ENCODE results near the gene LRCH1.

Gene LRCH1

DNA sequence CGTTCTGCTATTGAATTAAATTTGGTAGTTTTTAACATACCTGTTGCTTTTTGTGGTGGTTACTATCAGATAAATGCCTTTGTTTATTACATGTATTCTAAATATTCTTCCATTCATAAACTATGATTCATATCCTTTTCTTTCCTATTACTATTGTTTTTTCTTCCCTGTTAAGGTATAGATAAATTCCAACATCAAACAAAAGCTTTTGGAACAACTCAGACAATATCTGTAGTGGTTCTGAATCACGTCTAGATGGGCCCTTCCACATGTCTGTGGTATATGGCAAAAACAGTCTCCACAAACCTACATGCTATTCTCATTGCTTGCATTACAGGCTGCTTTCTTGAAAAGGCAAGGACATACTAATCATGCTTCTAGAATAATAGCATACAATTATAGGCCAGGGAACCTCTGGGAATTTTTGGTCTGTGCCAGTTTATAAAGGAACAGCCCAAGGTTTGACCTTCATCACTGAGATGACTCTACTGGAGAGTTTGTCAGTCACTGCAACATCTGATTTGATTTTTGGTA is 6.4 kb downstream of the LRCH1 start:
- in situ Hi-C loops (cut with HindIII; ENCODE audit: low pct_ligation_motif_present, low sequenced_read_pairs), result no loop called here
- Histone ChIP-seq H3K27ac (no peak overlapping the region), H3K27me3 (replicated peaks) (no peaks in the 10 kb centered on the region), H3K36me3 (replicated peaks) (no peaks in the 10 kb centered on the region), H3K4me3 (ENCODE audit: low read depth, low read length) (no peak overlapping the region)
- DNase-seq, result no peak
- TF ChIP-seq, protein P1, sequence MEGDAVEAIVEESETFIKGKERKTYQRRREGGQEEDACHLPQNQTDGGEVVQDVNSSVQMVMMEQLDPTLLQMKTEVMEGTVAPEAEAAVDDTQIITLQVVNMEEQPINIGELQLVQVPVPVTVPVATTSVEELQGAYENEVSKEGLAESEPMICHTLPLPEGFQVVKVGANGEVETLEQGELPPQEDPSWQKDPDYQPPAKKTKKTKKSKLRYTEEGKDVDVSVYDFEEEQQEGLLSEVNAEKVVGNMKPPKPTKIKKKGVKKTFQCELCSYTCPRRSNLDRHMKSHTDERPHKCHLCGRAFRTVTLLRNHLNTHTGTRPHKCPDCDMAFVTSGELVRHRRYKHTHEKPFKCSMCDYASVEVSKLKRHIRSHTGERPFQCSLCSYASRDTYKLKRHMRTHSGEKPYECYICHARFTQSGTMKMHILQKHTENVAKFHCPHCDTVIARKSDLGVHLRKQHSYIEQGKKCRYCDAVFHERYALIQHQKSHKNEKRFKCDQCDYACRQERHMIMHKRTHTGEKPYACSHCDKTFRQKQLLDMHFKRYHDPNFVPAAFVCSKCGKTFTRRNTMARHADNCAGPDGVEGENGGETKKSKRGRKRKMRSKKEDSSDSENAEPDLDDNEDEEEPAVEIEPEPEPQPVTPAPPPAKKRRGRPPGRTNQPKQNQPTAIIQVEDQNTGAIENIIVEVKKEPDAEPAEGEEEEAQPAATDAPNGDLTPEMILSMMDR (IDR thresholded peaks at IDR 0.05; ENCODE audit: low read depth, low read length, missing control alignments), result no peak

DNA sequence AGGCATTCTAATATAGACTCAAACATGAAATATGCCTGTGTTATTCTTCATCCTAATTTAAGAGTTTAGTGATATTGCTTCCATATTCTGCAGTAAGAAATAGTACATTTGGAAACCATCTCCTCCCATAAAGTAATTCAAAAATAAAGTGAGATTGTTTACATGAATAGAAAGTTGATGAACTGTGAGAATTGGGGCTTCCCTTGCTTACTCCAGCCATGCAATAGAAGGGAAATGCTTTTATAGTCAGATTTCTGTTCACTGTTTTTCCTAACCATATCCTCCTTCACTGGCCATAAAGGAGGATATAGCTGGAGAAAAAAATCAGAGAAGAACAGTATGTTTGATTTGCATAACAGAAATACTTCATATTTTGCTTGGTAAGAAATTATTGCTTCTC is 7.8 kb downstream of the LRCH1 start:
- Histone ChIP-seq H3K27me3 (replicated peaks) (no peaks in the 10 kb centered on the region), H3K36me3 (replicated peaks) (no peaks in the 10 kb centered on the region), H3K4me3 (ENCODE audit: low read depth, low read length) (no peak overlapping the region), H3K27ac (no peak overlapping the region)
- in situ Hi-C loops (cut with HindIII; ENCODE audit: low pct_ligation_motif_present, low sequenced_read_pairs), result no loop called here
- TF ChIP-seq, protein P1 (IDR thresholded peaks at IDR 0.05; ENCODE audit: low read depth, low read length, missing control alignments), result no peak
- DNase-seq, result no peak

DNA sequence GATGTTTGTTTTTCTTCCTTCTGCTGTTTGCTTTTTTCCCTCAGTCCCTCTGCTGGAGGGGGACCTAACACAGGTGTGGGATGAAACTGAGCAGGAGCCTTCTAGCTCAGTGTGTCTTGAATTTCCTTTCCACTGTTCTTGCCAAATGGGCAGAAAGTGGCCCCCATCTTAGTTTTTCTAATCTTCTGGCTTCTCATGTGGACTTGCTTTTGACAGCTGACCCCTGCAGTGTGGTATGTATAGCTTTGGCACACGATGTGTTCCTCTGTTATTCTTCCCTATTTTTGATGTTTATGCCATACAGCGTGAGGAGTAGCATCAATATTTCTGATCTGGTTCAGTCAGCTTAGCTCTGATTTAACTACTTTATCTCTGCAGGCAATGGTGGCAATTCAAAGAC is 8.3 kb downstream of the LRCH1 start:
- in situ Hi-C loops (cut with HindIII; ENCODE audit: low pct_ligation_motif_present, low sequenced_read_pairs), result no loop called here
- DNase-seq, result no peak
- H3K27me3 ChIP-seq (replicated peaks), result no peaks in the 10 kb centered on the region
- no peak overlapping the region for H3K27ac ChIP-seq
- H3K36me3 ChIP-seq (replicated peaks), result no peaks in the 10 kb centered on the region
- H3K4me3 ChIP-seq (ENCODE audit: low read depth, low read length), result no peak overlapping the region
- TF ChIP-seq, protein P1 (IDR thresholded peaks at IDR 0.05; ENCODE audit: low read depth, low read length, missing control alignments), result no peak

DNA sequence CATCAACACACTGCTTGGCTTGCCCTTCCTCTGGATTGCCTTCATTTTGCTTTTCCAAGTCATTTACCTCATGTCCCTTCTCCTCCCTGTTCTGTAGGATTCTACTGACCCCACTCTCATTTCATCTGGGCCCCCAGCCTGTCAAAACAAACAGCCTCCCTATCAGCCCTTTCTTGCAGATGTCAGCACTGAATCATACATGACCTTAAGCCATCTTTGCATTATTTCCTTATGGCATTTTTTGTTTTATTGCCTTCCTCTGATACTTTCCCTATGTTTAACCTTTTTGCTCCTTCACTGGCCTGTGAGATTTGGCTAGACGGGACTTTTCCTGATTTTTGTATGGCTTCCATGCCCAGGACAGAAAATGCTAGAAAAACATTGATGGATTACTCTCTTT is 8.7 kb downstream of the LRCH1 start:
- in situ Hi-C loops (cut with HindIII; ENCODE audit: low pct_ligation_motif_present, low sequenced_read_pairs), result no loop called here
- TF ChIP-seq, protein P1 (IDR thresholded peaks at IDR 0.05; ENCODE audit: low read depth, low read length, missing control alignments), result no peak
- peak; percentile 33 for DNase-seq
- H3K36me3 ChIP-seq (replicated peaks), result no peaks in the 10 kb centered on the region
- no peak overlapping the region for H3K4me3 ChIP-seq (ENCODE audit: low read depth, low read length)
- no peaks in the 10 kb centered on the region for H3K27me3 ChIP-seq (replicated peaks)
- no peak overlapping the region for H3K27ac ChIP-seq

DNA sequence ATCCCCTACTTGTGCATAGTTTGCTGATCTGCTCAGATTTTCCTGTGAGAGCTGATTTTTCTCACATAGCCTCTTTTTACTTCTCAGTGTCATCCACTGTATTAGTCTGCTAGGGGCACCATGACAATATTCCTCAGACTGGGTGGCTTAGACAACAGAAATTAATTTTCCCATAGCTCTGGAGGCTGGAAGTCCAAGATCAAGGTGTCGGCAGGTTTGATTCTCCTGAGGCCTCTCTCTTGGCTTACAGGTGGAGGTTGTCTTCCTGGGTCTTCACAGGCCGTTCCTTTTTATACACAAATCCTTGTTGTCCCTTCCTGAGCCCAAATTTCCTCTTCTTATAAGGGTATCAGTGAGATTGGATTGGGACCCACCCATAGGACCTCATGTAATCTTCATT is 9.2 kb downstream of the LRCH1 start:
- no peak overlapping the region for H3K27ac ChIP-seq

DNA sequence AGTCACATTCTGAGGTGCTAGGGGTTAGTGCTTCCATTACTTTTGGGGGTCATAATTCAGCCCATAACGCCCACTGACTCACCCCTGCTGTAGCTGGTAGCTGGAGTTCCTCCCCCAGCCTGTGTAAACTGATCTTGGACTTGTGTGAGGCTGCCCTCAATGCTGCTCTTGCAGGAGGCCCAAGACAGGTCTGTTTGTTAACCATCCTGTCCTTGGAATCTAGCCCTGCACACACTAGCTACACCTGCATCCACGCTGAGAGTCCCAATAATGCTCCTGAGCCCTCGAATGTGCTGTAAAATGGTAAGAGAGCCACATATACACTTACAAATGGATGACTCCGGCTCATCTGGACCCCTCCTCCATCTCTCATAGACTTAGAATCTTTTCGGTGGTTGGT is 9.6 kb downstream of the LRCH1 start:
- in situ Hi-C loops (cut with HindIII; ENCODE audit: low pct_ligation_motif_present, low sequenced_read_pairs), result no loop called here
- TF ChIP-seq, protein P1 (IDR thresholded peaks at IDR 0.05; ENCODE audit: low read depth, low read length, missing control alignments), result no peak
- Histone ChIP-seq H3K27ac (no peak overlapping the region), H3K4me3 (ENCODE audit: low read depth, low read length) (no peak overlapping the region), H3K36me3 (replicated peaks) (no peaks in the 10 kb centered on the region), H3K27me3 (replicated peaks) (no peaks in the 10 kb centered on the region)
- DNase-seq, result no peak

More for the DNA sequence above, 9.2 kb downstream of the LRCH1 start:
- TF ChIP-seq, protein P1 (IDR thresholded peaks at IDR 0.05; ENCODE audit: low read depth, low read length, missing control alignments), result no peak
- Histone ChIP-seq H3K4me3 (ENCODE audit: low read depth, low read length) (no peak overlapping the region), H3K27me3 (replicated peaks) (no peaks in the 10 kb centered on the region), H3K36me3 (replicated peaks) (no peaks in the 10 kb centered on the region)
- in situ Hi-C loops (cut with HindIII; ENCODE audit: low pct_ligation_motif_present, low sequenced_read_pairs), result no loop called here
- DNase-seq, result no peak

All from brain microvascular endothelial cell (primary cell).